ENCODE data around the gene PLOD3.

GRCh38 chr7:101208794-101209193 lies 8.6 kb downstream of the PLOD3 start:
- TF ChIP-seq EZH2 (IDR thresholded peaks at IDR 0.05; ENCODE audit: insufficient read depth, poor library complexity, severe bottlenecking) (no peak), EZH2phosphoT487 (IDR thresholded peaks at IDR 0.05; ENCODE audit: insufficient read depth, low read depth) (no peak)

Data from GM23248 (cell line).